GM12891 (cell line): Measurements from ENCODE around the gene MED27.

ENCODE experiments used
- DNase-seq: peaks from one replicate; pipeline ENCODE4 v3.0.0; 2011; ENCODE audit warnings: low spot score; ENCODE audit not compliant: insufficient read length
- FAIRE-seq: peaks from 2 replicates; lab custom pipeline; 2011; peaks lifted over from hg19 to GRCh38; lab: Jason Lieb, UNC
- PAX5 ChIP-seq: IDR thresholded peaks from 2 replicates; pipeline ENCODE4 v1.6.1; 2011; ENCODE audit warnings: low read length, moderate library complexity, mild to moderate bottlenecking; ENCODE audit not compliant: insufficient read depth, severe bottlenecking
- POLR2A ChIP-seq: IDR thresholded peaks from 2 replicates; pipeline ENCODE4 v1.6.1; 2011; ENCODE audit warnings: low read depth, low read length, control low read depth
- POLR2AphosphoS5 ChIP-seq: IDR thresholded peaks from 2 replicates; pipeline ENCODE4 v1.6.1; 2011; ENCODE audit warnings: low read depth, low read length, control low read depth
- POU2F2 ChIP-seq: IDR thresholded peaks from 2 replicates; pipeline ENCODE4 v1.6.1; 2011; ENCODE audit warnings: low read depth, mild to moderate bottlenecking, control low read depth, low read length, moderate library complexity
- SPI1 ChIP-seq: IDR thresholded peaks from 2 replicates; pipeline ENCODE4 v1.6.1; 2011; ENCODE audit warnings: low read depth, low read length, control low read depth
- TAF1 ChIP-seq: IDR thresholded peaks from 2 replicates; pipeline ENCODE4 v1.6.1; 2011; ENCODE audit warnings: low read depth, low read length, control low read depth

MED27 gene

GRCh38 chr9:131884222-131884621, 195.4 kb downstream of the MED27 start:
- FAIRE-seq, result no peak
- no peak for DNase-seq
- no peak for TF ChIP-seq PAX5
- TF ChIP-seq POLR2A, result no peak
- TF ChIP-seq POU2F2, result no peak
- TF ChIP-seq TAF1, result no peak
- TF ChIP-seq SPI1, result no peak
- no peak for TF ChIP-seq POLR2AphosphoS5

- TF ChIP-seq POLR2A (no peak), PAX5 (no peak), POLR2AphosphoS5 (no peak), TAF1 (no peak), SPI1 (no peak), POU2F2 (no peak)
- FAIRE-seq (no peak), DNase-seq (no peak)
Measured at GRCh38 chr9:131880833-131881583, 198.7 kb downstream of the MED27 start.

GRCh38 chr9:131879911-131880290, 199.8 kb downstream of the MED27 start:
- no peak for DNase-seq
- TF ChIP-seq SPI1 (no peak), TAF1 (no peak), POLR2A (no peak), POLR2AphosphoS5 (no peak), POU2F2 (no peak), PAX5 (no peak)
- FAIRE-seq, result no peak

- TF ChIP-seq SPI1, result no peak
- TF ChIP-seq PAX5, result no peak
- TF ChIP-seq POU2F2, result no peak
- TF ChIP-seq POLR2AphosphoS5, result no peak
- TF ChIP-seq POLR2A, result no peak
- no peak for TF ChIP-seq TAF1
- DNase-seq (no peak), FAIRE-seq (no peak)
Measured at GRCh38 chr9:131879181-131879910, 200.3 kb downstream of the MED27 start.

DNA sequence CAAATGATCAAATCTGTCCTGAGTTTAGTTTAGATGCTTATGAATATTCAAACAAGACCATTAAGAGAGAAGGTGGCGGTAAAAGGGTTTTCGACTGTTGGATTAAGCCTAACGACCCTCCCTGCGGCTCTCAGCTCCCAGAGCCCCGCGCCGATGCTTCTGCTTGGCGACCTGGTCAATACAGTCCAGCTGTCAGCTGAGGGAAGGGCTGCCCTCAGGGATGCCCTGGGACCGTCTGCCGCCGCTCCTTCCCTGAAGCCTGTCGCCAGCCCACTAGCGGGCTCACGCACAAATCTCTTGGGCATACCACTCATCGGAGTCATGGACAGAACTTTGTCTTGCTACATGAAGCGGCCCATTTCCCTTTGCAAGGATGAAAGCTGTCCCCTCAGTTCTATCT, 203.2 kb downstream of the MED27 start:
- TF ChIP-seq SPI1, result no peak
- no peak for TF ChIP-seq TAF1
- TF ChIP-seq POLR2A, result no peak
- no peak for TF ChIP-seq POLR2AphosphoS5
- TF ChIP-seq PAX5, result no peak
- no peak for TF ChIP-seq POU2F2
- no peak for FAIRE-seq
- no peak for DNase-seq

DNA sequence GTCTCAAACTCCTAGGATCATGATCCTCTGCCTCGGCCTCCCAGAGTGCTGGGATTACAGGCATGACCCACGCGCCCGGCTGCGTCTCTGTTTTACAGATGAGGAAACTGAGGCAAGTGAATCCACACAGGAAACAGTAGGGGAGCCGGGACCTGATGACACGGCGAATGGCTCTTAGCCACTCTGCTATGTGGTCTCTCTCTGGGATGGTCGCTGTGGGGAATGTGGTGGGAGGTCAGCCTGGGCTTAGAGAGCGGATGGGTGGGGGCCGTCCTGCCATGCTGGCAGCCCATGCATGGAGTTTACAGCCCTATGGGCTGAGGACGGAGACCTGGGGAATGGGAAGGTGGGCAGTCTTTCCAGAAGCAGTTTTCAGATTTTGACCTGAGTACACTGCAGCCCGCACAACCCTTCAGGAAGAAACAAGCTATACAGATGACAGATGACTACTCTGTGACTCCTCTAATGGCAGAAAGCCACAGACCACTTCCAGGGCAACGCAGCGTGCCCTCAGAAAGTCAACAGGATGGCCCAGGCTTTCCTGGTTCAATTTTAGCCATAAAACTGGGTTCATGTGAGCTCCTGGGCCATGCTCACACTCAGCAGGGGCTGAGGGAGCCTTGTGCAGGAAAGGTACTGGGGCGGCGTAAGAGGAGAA, 203.7 kb downstream of the MED27 start:
- FAIRE-seq (no peak), DNase-seq (no peak)

GRCh38 chr9:131874916-131875670, 204.6 kb downstream of the MED27 start:
- FAIRE-seq, result no peak

More for the DNA sequence above, 203.7 kb downstream of the MED27 start:
- TF ChIP-seq PAX5, result no peak
- TF ChIP-seq POU2F2, result no peak
- no peak for TF ChIP-seq SPI1
- TF ChIP-seq POLR2AphosphoS5, result no peak
- TF ChIP-seq TAF1, result no peak
- no peak for TF ChIP-seq POLR2A

GRCh38 chr9:131874447-131874846, 205.2 kb downstream of the MED27 start:
- no peak for DNase-seq
- FAIRE-seq, result no peak
- TF ChIP-seq SPI1, result no peak
- no peak for TF ChIP-seq POLR2A
- no peak for TF ChIP-seq PAX5
- no peak for TF ChIP-seq TAF1
- TF ChIP-seq POU2F2, result no peak
- no peak for TF ChIP-seq POLR2AphosphoS5

More at GRCh38 chr9:131874916-131875670, 204.6 kb downstream of the MED27 start:
- TF ChIP-seq TAF1, result no peak
- TF ChIP-seq POLR2A, result no peak
- no peak for TF ChIP-seq SPI1
- no peak for TF ChIP-seq POU2F2
- no peak for TF ChIP-seq PAX5
- no peak for TF ChIP-seq POLR2AphosphoS5
- DNase-seq, result no peak
